ENCODE measurements around the gene GPR55. TPM values are rescaled to one million over a fixed set of nuclear protein-coding genes. Genes with fewer than 3 reads are reported as not detected.

The GPR55 gene
- total RNA-seq, 1 experiment from 2014 or later, result not detected

DNA sequence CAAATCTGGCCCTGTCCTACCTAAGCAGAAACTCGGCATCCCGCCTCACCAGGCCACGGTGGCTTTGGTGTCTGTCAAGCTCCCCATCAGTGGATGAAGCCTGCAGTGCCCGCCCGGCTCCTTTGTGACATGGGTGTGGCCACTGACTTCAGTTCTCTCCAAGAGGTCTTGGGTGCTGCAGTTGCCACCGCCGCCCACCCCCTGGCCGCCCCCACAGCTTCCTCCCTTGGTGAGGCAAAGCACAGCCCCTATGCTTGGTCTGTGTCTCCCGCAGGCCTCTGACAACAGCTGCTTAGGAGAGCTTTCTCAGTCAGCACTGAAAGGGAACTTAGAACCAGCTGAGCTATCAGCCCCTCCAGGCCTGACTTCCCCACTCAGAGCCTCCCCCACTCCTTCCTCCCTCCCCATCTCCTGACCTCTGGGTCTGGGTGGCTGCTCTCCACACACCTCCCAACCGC, 22.9 kb upstream of the GPR55 start:
- H3K4me2 ChIP-seq (ENCODE audit: insufficient read depth, insufficient read length, low read length), result no peak overlapping the region

More for the DNA sequence above, 22.9 kb upstream of the GPR55 start:
- H4K8ac ChIP-seq (replicated peaks; ENCODE audit: insufficient read length, low read depth, low read length), result no peak overlapping the region
- H4K20me1 ChIP-seq (ENCODE audit: control insufficient read depth, insufficient read depth, insufficient read length), result no peaks in the 10 kb centered on the region
- no peak overlapping the region for H2BK20ac ChIP-seq (ENCODE audit: low read depth, low read length, poor library complexity, severe bottlenecking)
- no peak overlapping the region for H2AFZ ChIP-seq (ENCODE audit: low read length)
- H4K91ac ChIP-seq (ENCODE audit: insufficient read length, low read depth, low read length), result no peak overlapping the region
- no peaks in the 10 kb centered on the region for H3K79me2 ChIP-seq (ENCODE audit: insufficient read depth, low read length)
- no peak overlapping the region for H3K23ac ChIP-seq (ENCODE audit: insufficient read length, low read depth, low read length)
- no peaks in the 10 kb centered on the region for H3K4me1 ChIP-seq (ENCODE audit: insufficient read depth, low read length)
- no peak overlapping the region for H2BK12ac ChIP-seq (ENCODE audit: insufficient read length, low read depth, low read length)
- TF ChIP-seq, protein P1, sequence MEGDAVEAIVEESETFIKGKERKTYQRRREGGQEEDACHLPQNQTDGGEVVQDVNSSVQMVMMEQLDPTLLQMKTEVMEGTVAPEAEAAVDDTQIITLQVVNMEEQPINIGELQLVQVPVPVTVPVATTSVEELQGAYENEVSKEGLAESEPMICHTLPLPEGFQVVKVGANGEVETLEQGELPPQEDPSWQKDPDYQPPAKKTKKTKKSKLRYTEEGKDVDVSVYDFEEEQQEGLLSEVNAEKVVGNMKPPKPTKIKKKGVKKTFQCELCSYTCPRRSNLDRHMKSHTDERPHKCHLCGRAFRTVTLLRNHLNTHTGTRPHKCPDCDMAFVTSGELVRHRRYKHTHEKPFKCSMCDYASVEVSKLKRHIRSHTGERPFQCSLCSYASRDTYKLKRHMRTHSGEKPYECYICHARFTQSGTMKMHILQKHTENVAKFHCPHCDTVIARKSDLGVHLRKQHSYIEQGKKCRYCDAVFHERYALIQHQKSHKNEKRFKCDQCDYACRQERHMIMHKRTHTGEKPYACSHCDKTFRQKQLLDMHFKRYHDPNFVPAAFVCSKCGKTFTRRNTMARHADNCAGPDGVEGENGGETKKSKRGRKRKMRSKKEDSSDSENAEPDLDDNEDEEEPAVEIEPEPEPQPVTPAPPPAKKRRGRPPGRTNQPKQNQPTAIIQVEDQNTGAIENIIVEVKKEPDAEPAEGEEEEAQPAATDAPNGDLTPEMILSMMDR (conservative IDR thresholded peaks at IDR 0.05), result no peak
- H3K56ac ChIP-seq (ENCODE audit: insufficient read length, low read depth, low read length), result no peak overlapping the region
- H3K79me1 ChIP-seq (ENCODE audit: insufficient read depth, low read depth, low read length, poor library complexity, severe bottlenecking), result no peaks in the 10 kb centered on the region
- no peak overlapping the region for H3T11ph ChIP-seq (ENCODE audit: low read length)
- no peak overlapping the region for H2AK5ac ChIP-seq (ENCODE audit: insufficient read length, low read length)
- no peak overlapping the region; a peak in 1 of 7 replicates for H3K27ac Mint-ChIP-seq
- no peaks in the 10 kb centered on the region for H3K27me3 ChIP-seq (ENCODE audit: insufficient read depth, low read length)
- no peak for DNase-seq
- no peaks in the 10 kb centered on the region for H3K23me2 ChIP-seq (ENCODE audit: insufficient read length, low read depth, low read length, poor library complexity, severe bottlenecking)
- peaks cover 4% of the 10 kb centered on the region for H3K27me3 Mint-ChIP-seq (ENCODE audit: low read depth)
- H3K18ac ChIP-seq (ENCODE audit: insufficient read length, low read depth, low read length), result no peak overlapping the region
- H3K4me3 Mint-ChIP-seq, result no peak overlapping the region
- no peak overlapping the region for H4K5ac ChIP-seq (ENCODE audit: insufficient read length, low read depth, low read length)
- H2BK15ac ChIP-seq (ENCODE audit: low read depth, low read length), result no peak overlapping the region
- no peak overlapping the region for H3K27ac ChIP-seq (ENCODE audit: insufficient read length, low read depth, low read length)
- H3K4ac ChIP-seq (ENCODE audit: low read depth, low read length), result no peak overlapping the region
- no peaks in the 10 kb centered on the region for H3K9me3 Mint-ChIP-seq
- no peak overlapping the region for H3K9ac ChIP-seq (ENCODE audit: extremely low read depth, insufficient read length, low read length)
- peaks cover 0 to 5% of the 10 kb centered on the region in 2 experiments; a peak in 3 of 4 replicates for H3K4me1 Mint-ChIP-seq
- no peak overlapping the region for H3K14ac ChIP-seq (ENCODE audit: insufficient read depth, low read length)
- H2BK5ac ChIP-seq (ENCODE audit: insufficient read length, low read length), result no peak overlapping the region
- H3K9me3 ChIP-seq (ENCODE audit: control insufficient read depth, low read depth, low read length), result no peaks in the 10 kb centered on the region
- H3K36me3 Mint-ChIP-seq (ENCODE audit: insufficient read depth in 1 of 3, low read depth in 3 of 3), result no peaks in the 10 kb centered on the region
- no peak overlapping the region for H2BK120ac ChIP-seq (ENCODE audit: low read depth, low read length, poor library complexity, severe bottlenecking)
- no CpG with 5 or more reads among the region's 10 CpGs for WGBS (ENCODE audit: extremely low coverage, insufficient read length, low lambda C conversion rate)
